H1 (cell line): ENCODE measurements around the gene AK6. TPM values are rescaled to one million over a fixed set of nuclear protein-coding genes. Genes with fewer than 3 reads are reported as not detected.

Source experiments
- CTCF ChIA-PET: fragments of 300-600 bp; sonication (Branson Sonifier 250); formaldehyde crosslinking; loops from one replicate; lab custom pipeline; 2021; ENCODE audit not compliant: partially characterized antibody; lab: Charles Lee
- POLR2A ChIA-PET: fragments of 300-600 bp; sonication (Branson Sonifier 250); formaldehyde crosslinking; loops from one replicate; lab custom pipeline; 2021; ENCODE audit warnings: inconsistent platforms; ENCODE audit not compliant: partially characterized antibody; lab: Charles Lee
- DNase-seq, 2 experiments: peaks; one replicate each; pipeline versions ENCODE4 v3.0.0 to v3.0.0-alpha.2; 2010 to 2022; ENCODE audit warnings: low spot score in 2 of 2, low read depth in 1 of 2, mixed read lengths in 1 of 2
- FAIRE-seq: peaks from 2 replicates; lab custom pipeline; 2011; peaks lifted over from hg19 to GRCh38; lab: Jason Lieb, UNC
- H2AFZ ChIP-seq: 2 replicates; pipeline ENCODE4 v1.8.1; 2012; ENCODE audit warnings: low read length, inconsistent platforms
- H2AK5ac ChIP-seq: 2 replicates; pipeline ENCODE4 v1.6.1; 2013; ENCODE audit warnings: low read depth, low read length
- H2BK120ac ChIP-seq: replicated peaks from 2 replicates; pipeline ENCODE3; 2013; ENCODE audit warnings: low read depth, low read length, inconsistent platforms
- H2BK12ac ChIP-seq: 2 replicates; pipeline ENCODE4 v1.6.1; 2013; ENCODE audit warnings: low read depth, low read length
- H2BK15ac ChIP-seq: 2 replicates; pipeline ENCODE4 v1.6.1; 2013; ENCODE audit warnings: low read length
- H2BK20ac ChIP-seq: 2 replicates; pipeline ENCODE4 v1.6.1; 2013; ENCODE audit warnings: low read length
- H2BK5ac ChIP-seq: 2 replicates; pipeline ENCODE4 v1.6.1; 2013; ENCODE audit warnings: low read depth, low read length
- H3K14ac ChIP-seq: 2 replicates; pipeline ENCODE4 v1.6.1; 2013; ENCODE audit warnings: inconsistent platforms; ENCODE audit not compliant: insufficient read length
- H3K18ac ChIP-seq: 2 replicates; pipeline ENCODE4 v1.6.1; 2013; ENCODE audit warnings: low read length; ENCODE audit errors: extremely low read depth
- H3K23ac ChIP-seq: 2 replicates; pipeline ENCODE4 v1.6.1; 2013; ENCODE audit warnings: inconsistent platforms; ENCODE audit not compliant: insufficient read length
- H3K23me2 ChIP-seq: 2 replicates; pipeline ENCODE4 v1.6.1; 2013; ENCODE audit warnings: low read depth, low read length
- H3K27ac ChIP-seq: 2 replicates; pipeline ENCODE4 v1.6.1; 2011; ENCODE audit warnings: low read depth, low read length, inconsistent platforms
- H3K27me3 ChIP-seq, 4 experiments: replicated peaks in 1 of 4; 1 replicate in 1 of 4; 2 replicates in 3 of 4; pipeline versions ENCODE4 v1.6.1 to v1.8.1; 2011 to 2013; ENCODE audit warnings: low read length in 3 of 4, mild to moderate bottlenecking in 3 of 4, inconsistent platforms in 2 of 4, mixed read lengths in 2 of 4, moderate library complexity in 1 of 4; ENCODE audit not compliant: control insufficient read depth in 3 of 4, insufficient read depth in 3 of 4; ENCODE audit errors: extremely low read depth in 1 of 4
- H3K36me3 ChIP-seq, 4 experiments: 2 replicates each; pipeline versions ENCODE4 v1.6.1 to v1.8.1; 2011 to 2013; ENCODE audit warnings: mild to moderate bottlenecking in 4 of 4, low read length in 3 of 4, moderate library complexity in 2 of 4, control low read depth in 1 of 4, inconsistent platforms in 1 of 4; ENCODE audit not compliant: insufficient read depth in 4 of 4, control insufficient read depth in 2 of 4
- H3K4ac ChIP-seq: replicated peaks from 2 replicates; pipeline ENCODE3; 2013; ENCODE audit warnings: low read length, low read depth, mixed read lengths, inconsistent platforms; ENCODE audit not compliant: insufficient read length
- H3K4me1 ChIP-seq, 4 experiments: replicated peaks in 1 of 4; 1 replicate in 1 of 4; 2 replicates in 3 of 4; pipeline versions ENCODE4 v1.6.1 to v1.8.1; 2011 to 2013; ENCODE audit warnings: low read length in 3 of 4, inconsistent platforms in 2 of 4, mixed read lengths in 1 of 4; ENCODE audit not compliant: insufficient read depth in 4 of 4, control insufficient read depth in 3 of 4
- H3K4me2 ChIP-seq, 2 experiments: 2 replicates each; pipeline versions ENCODE4 v1.6.1 to v1.8.1; 2011 to 2013; ENCODE audit warnings: low read depth in 2 of 2, low read length in 2 of 2, control low read depth in 1 of 2, inconsistent platforms in 1 of 2, mild to moderate bottlenecking in 1 of 2; ENCODE audit not compliant: insufficient read depth in 1 of 2
- H3K4me3 ChIP-seq, 4 experiments: fragments of 200-600, 300-600 bp in 1 of 4; sonication (generic), shearing (Covaris generic), sonication (Bioruptor Twin) in 1 of 4; 2 replicates each; pipeline versions ENCODE4 v1.5.1 to v1.8.1; 2011 to 2016; ENCODE audit warnings: low read length in 4 of 4, low read depth in 3 of 4, control low read depth in 2 of 4, inconsistent platforms in 2 of 4, mild to moderate bottlenecking in 2 of 4, mixed read lengths in 1 of 4, moderate library complexity in 1 of 4; ENCODE audit not compliant: insufficient read depth in 2 of 4; ENCODE audit errors: extremely low read depth in 1 of 4
- H3K56ac ChIP-seq: replicated peaks from 2 replicates; pipeline ENCODE3; 2013; ENCODE audit warnings: low read depth, mild to moderate bottlenecking, mixed read lengths, low read length, inconsistent platforms; ENCODE audit not compliant: insufficient read length
- H3K79me1 ChIP-seq: 2 replicates; pipeline ENCODE4 v1.6.1; 2013; ENCODE audit warnings: low read depth, low read length, control low read depth
- H3K79me2 ChIP-seq, 2 experiments: 2 replicates each; pipeline versions ENCODE4 v1.6.1 to v1.8.1; 2012 to 2013; ENCODE audit warnings: low read length in 2 of 2, mild to moderate bottlenecking in 2 of 2, inconsistent platforms in 1 of 2; ENCODE audit not compliant: insufficient read depth in 2 of 2, control insufficient read depth in 1 of 2
- H3K9ac ChIP-seq, 4 experiments: replicated peaks in 1 of 4; 1 replicate in 1 of 4; 2 replicates in 3 of 4; pipeline versions ENCODE4 v1.6.1 to v1.8.1; 2011 to 2013; ENCODE audit warnings: low read depth in 3 of 4, low read length in 3 of 4, control low read depth in 2 of 4, mild to moderate bottlenecking in 2 of 4, moderate library complexity in 2 of 4, inconsistent platforms in 1 of 4; ENCODE audit errors: extremely low read depth in 1 of 4
- H3K9me3 ChIP-seq, 2 experiments: 2 replicates each; pipeline versions ENCODE4 v1.6.1 to v1.8.1; 2012 to 2013; ENCODE audit warnings: mild to moderate bottlenecking in 2 of 2, moderate library complexity in 2 of 2, control low read depth in 1 of 2, inconsistent platforms in 1 of 2, low read depth in 1 of 2, low read length in 1 of 2, mixed read lengths in 1 of 2; ENCODE audit not compliant: insufficient read depth in 2 of 2
- H4K20me1 ChIP-seq, 2 experiments: replicated peaks in 1 of 2; 2 replicates each; pipeline versions ENCODE3 to v1.8.1; 2011 to 2013; ENCODE audit warnings: inconsistent platforms in 2 of 2, low read length in 2 of 2, mild to moderate bottlenecking in 1 of 2; ENCODE audit not compliant: insufficient read depth in 2 of 2, control insufficient read depth in 1 of 2
- H4K5ac ChIP-seq: 2 replicates; pipeline ENCODE4 v1.6.1; 2013; ENCODE audit warnings: low read length, low read depth, mixed read lengths, inconsistent platforms; ENCODE audit not compliant: insufficient read length
- H4K8ac ChIP-seq: 2 replicates; pipeline ENCODE4 v1.8.0; 2013; ENCODE audit warnings: mild to moderate bottlenecking, moderate library complexity, low read length, inconsistent platforms; ENCODE audit not compliant: insufficient read depth; ENCODE audit errors: extremely low read depth
- H4K91ac ChIP-seq: replicated peaks from 2 replicates; pipeline ENCODE3; 2013; ENCODE audit warnings: low read length, mixed read lengths, inconsistent platforms; ENCODE audit not compliant: insufficient read length
- BCL11A ChIP-seq, 2 experiments: IDR thresholded peaks; one replicate each; pipeline ENCODE4 v1.6.1; 2011; ENCODE audit warnings: low read depth in 2 of 2, low read length in 2 of 2, mild to moderate bottlenecking in 2 of 2
- GTF2F1 ChIP-seq: IDR thresholded peaks from 2 replicates; pipeline ENCODE4 v1.6.1; 2012; ENCODE audit warnings: low read depth, low read length, improper control_type of control experiment, borderline replicate concordance
- RFX5 ChIP-seq: IDR thresholded peaks from 2 replicates; pipeline ENCODE4 v1.6.1; 2011; ENCODE audit warnings: low read depth, low read length, improper control_type of control experiment, borderline replicate concordance
- TBP ChIP-seq: IDR thresholded peaks from 2 replicates; pipeline ENCODE4 v1.6.1; 2011; ENCODE audit warnings: low read depth, low read length, improper control_type of control experiment
- WGBS, 2 experiments: shearing (Covaris generic) in 1 of 2; methylation state at CpG; one replicate each; pipeline versions ENCODE4 v1.1.6 to v1.1.7; 2013 to 2015; ENCODE audit warnings: low lambda C conversion rate in 2 of 2, mixed read lengths in 2 of 2, inconsistent platforms in 1 of 2, low coverage in 1 of 2, missing lambda C conversion rate in 1 of 2; ENCODE audit not compliant: insufficient replicate concordance in 2 of 2, insufficient coverage in 1 of 2, insufficient read length in 1 of 2; ENCODE audit errors: extremely low coverage in 1 of 2, missing lambda C conversion rate in 1 of 2; 5-methylcytosine and 5-hydroxymethylcytosine counted together
- polyA plus RNA-seq, 7 experiments: library from polyadenylated mRNA; depleted of rRNA in 3 of 7; stranded (reverse) in 5 of 7; unstranded in 2 of 7; fragments of >200 nt in 5 of 7; fragments of 200-250 nt in 2 of 7; gene quantifications; 1 replicate in 5 of 7; 2 replicates in 1 of 7; 4 replicates in 1 of 7; pipeline versions ENCODE4 v1.2.1 to v1.2.3, GENCODE V29; 2011 to 2013; ENCODE audit warnings: missing spikeins in 2 of 7, mixed read lengths in 2 of 7
- total RNA-seq: library from RNA; stranded (reverse); fragmentation: NEBNext Ultra II Directional; extraction: Animal tissue kit (Norgen Biotek cat#: 25700); gene quantifications from 2 replicates; pipeline ENCODE4 v1.2.1, GENCODE V29; 2021

AK6 gene
- total and polyA plus RNA-seq, 2 of the 8 experiments (the other 6 are each of a cell fraction or from before 2014, with no cell fraction given): 22.5 to 51.2 TPM

DNA sequence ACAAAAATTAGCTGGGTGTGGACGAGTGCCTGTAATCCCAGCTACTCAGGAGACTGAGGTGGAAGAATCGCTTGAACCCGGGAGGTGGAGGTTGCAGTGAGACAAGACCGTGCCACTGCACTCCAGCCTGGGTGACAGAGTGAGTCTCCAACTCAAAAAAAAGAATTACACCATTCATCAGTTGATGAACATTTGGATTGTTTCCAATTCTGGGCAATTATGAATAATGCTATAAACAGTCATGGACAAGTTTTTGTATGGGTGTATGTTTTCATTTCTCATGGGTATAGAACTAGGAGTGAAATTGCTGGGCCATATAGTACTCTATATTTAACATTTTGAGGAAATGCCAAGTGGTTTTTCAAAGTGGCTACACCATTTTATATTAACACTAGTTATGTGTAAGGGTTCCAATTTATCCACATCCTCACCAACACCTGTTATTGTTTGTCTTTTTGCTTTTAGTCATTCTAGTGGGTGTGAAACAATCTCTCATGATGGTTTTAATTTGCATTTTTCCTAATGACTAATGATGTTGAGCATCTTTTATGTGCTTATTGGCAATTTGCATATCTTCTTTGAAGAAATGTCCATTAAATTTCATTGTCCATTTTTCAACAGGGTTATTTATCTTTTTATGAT lies 27.7 kb downstream of the AK6 start:
- Histone ChIP-seq H3K4ac (no peak overlapping the region), H3K79me2 (no peaks in the 10 kb centered on the region), H3K36me3 (no peaks in the 10 kb centered on the region), H4K20me1 (no peaks in the 10 kb centered on the region), H2BK12ac (no peak overlapping the region), H4K5ac (no peak overlapping the region), H2BK15ac (no peak overlapping the region), H4K91ac (no peak overlapping the region), H3K4me3 (no peak overlapping the region), H3K18ac (no peak overlapping the region), H2BK20ac (no peak overlapping the region), H3K14ac (no peak overlapping the region), H3K4me2 (no peak overlapping the region), H3K23ac (no peak overlapping the region), H3K9ac (no peak overlapping the region), H3K23me2 (no peaks in the 10 kb centered on the region), H3K56ac (no peak overlapping the region), H3K9me3 (no peaks in the 10 kb centered on the region), H3K4me1 (no peaks in the 10 kb centered on the region), H3K79me1 (no peaks in the 10 kb centered on the region), H2BK5ac (no peak overlapping the region), H2BK120ac (no peak overlapping the region), H2AFZ (no peak overlapping the region), H3K27ac (no peak overlapping the region), H2AK5ac (no peak overlapping the region), H3K27me3 (no peaks in the 10 kb centered on the region), H4K8ac (no peak overlapping the region)
- POLR2A ChIA-PET: no interaction called here
- CTCF ChIA-PET: interaction anchor here (1.3 kb wide), 1 partner anchor 10 kb away, joined by 3 read pairs; no protein-coding TSS in a partner anchor
- WGBS, 2 experiments: 89% methylated on average over 4 of the region's 4 CpGs; no CpG with 5 or more reads in 1 of the 2 experiments
- FAIRE-seq (no peak), DNase-seq (no peak)
- TF ChIP-seq TBP (no peak), GTF2F1 (no peak), RFX5 (no peak), BCL11A (IDR thresholded peaks at IDR 0.05; ENCODE audit: low read depth in 2 of 2, low read length in 2 of 2) (no peak)
